Activated gamma-delta T cell (primary cell): ENCODE measurements around the gene ATCAY.
"Not testable (repeated sequence)": the region's sequence is repeated elsewhere in the genome, so short reads cannot be mapped to it uniquely, and the experiment has no call there.

Source experiments
- DNase-seq: peaks from one replicate; lab custom pipeline; 2025; lab: John Stamatoyannopoulos, UW

Gene ATCAY

DNA sequence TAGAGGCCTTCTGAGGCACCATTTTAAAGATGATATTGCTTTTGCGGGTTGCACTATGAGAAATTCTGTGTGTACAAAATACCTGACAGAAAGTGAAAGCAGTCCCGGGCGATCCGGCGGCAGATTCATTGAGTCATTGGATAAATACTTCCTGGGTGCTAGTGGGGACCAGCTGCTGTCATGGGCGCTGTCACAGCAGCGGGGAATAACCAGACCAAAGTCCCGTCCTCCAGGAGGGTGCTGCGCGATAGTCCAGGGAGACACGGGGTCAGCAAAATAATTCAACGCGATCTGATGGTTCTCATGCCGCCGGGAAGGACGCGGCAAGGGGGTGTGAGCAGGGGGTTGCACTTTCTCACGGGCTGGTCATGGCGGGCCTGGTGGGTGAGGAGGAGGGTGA is 25.2 kb upstream of the ATCAY start:
- no peak for DNase-seq

DNA sequence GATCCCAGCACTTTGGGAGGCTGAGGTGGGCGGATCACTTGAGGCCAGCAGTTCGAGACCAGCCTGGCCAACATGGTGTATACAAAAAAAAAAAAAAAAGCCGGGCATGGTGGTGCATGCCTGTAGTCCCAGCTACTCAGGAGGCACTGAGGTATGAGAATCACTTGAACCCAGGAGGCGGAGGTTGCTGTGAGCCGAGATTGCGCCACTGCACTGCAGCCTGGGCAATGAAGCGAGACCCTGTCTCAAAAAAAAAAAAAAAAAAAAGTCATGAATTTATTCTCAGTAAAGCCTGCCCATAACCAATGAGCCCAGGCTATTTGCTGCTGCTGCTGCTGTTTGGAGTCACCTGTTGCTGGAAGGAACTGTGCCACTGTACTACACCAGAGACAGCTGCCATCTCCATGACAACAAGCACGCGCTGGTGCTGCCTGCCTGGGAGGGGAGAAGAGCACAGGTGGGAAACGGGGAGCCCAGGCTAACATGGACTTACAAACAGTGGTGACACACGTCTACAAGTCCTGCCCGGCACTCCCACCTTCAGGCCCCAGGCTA is 23.0 kb upstream of the ATCAY start:
- no peak for DNase-seq

DNA sequence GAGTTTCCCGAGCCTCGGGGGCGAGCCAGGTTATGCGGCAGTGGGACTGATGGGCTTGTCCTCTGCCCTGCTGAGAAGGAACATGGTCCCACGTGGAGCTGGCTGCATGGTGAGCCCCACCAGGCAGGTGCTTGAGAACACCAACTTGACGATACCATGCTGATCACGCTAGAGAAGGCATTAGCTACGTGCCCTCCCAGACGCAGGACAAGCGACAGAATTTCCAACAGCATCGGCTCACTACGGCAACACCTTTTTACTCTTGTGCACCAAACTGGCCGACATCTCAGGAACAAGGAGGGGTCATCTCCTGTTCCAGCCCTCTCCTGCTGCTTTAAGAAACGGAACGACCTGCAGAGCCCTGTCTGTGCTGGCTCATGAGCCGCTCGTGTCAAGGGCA is 20.0 kb upstream of the ATCAY start:
- DNase-seq: no peak

DNA sequence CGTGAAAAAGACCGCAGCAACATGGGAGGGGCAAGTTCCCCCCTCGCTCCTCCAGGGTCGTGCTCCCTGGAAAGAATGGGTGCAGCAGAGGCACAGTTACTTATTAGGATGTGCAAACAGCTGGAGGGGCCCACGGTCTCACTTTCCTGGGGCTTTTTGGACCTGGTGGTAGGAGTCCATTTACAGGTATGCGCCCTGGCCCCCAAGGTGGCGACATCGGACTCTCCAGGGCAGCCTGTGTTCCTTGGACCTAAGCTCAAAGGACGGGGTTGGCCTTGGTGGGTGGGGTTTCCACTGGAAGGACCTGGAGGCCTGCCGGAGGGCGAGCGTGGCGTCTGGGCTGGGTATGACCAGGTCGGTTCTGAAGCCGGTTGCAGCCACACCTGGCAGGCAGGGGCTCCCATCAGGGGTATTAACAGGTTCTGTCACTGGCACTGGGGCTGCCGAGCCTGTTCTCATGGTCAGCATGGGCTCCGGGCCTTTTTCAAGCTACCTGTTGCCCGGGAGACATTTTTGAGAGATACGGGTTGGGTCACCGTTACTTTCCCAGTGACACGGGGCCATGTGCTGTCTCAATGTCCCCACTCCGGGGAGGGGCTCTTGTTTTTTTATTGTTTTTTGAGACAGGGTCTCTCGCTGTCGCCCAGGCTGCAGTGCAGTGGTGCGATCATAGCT is 17.5 kb upstream of the ATCAY start:
- DNase-seq: no peak

DNA sequence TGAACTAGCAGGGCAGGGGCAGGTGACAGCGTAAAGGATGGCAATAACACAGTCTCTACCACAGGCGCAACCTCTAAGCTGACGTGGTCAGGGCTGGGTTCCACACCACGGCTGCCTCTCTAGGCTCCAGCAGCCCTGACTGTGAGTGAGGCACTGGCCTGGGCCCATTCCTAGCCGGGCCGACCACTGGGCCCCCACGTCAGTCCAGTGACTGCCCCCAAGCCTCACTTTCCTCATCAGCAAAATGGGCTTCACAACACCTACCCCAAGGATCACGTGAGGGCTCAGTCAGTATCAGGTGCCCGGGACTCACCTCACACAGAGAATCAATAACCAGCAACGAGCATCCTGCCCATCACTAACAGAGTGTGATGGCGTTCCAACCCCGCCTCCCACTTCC is 16.8 kb upstream of the ATCAY start:
- DNase-seq: no peak

DNA sequence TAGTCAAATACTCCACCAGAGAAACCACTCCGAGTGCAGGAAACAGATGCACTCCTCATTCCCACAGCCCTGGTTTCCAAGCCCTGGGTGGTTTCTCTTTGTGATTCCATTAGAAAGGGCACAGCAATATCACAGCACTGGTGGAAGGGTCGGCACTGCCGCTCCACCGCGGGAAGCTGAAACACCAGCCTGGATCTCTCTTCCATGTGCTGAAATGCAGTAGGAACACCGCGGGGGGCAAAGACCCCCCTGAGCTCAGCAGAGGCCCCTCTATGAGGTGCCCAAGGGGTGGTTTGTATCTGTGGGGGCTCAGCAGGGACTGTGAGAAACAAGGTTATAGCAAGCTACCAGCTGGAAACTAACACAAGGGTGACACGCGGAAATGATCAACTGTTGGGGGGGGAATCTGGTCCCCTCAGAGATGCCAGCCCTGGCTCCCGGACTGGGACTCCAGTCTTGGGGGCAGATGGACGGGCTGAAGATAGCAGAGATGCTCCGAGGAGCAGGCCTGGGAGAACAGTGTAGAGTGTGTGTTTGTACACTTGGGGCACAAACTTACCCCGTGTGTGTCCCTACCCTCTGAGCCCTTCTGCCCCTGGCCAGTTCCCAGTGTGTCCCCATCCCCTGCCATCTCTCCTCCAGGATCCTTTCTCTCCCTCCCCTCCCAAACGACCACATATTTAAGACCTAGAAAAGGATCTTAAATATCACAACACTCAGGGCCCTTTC is 13.4 kb upstream of the ATCAY start:
- DNase-seq: no peak

DNA sequence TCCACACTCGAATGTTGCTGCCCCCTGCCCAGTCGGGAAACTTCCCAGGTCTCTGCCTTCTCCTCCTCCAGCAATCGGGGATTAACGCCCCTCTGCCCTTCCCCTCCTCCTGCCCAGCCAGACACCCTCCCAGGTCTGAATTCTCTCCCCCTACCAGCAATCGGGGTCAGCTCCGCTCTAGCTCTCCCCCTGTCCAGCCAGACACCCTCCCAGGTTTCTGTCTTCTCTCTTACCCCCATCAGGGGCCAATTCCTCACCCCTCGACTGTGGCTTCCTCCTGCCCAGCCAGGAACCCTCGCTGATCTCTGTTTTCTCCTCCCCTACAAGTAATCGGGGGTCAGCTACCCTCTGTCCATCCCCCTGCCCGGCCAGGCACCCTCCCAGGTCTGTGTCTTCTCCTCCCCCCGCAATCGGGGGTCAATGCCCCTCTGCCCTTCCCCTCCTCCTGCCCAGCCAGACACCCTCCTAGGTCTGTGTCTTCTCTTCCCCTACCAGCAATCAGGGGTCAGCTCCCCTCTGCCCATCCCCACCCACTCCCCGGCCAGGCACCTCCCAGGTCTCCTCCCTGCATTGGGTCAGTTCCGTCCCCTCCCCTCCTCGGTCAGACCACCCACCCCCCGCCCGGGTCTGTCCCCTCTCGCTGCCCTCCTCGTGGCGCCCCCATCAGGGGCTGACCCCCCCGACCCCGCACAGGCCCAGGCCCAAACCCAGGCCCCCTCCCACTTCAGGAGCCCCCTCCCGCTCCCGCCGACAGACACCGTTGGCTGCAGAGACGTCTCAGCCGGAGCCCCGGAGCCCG is 12.3 kb upstream of the ATCAY start:
- DNase-seq: no peak

DNA sequence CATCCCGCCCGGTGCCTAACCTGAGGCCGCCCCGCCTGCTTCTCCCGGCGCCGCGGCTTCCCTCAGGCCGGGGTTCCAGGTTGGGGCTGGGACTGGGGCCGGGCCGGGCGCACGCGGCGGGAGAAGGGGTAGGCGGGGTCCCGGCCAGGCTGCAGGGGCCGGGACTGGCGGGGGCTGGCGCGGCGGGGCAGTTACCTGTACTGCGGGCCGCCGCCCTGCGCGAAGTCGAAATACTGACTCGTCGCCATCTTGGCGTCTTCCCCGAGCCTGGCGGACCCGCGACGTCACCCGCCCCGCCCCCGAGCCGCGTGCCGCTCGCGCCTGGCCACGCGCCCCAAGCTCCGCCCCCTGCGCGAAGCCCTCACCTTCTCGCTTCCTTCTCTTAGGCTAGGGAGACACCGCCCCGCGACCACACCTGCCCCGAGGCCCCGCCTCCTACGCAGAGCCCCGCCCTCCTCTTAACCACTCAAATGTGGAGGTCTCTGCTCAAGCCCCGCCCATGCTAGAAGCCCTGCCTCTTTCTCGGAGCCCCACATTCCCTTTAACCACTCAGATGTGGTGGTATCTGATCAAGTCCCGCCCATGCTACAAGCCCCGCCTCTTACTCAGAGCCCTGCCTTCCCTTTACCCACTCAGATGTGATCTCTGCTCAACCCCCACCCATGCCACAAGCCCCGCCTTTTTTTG is 11.6 kb upstream of the ATCAY start, which contains the start of gene ZFR2:
Gene ZFR2, minus strand, starts transcription at position 269 of the 687 bp plus-strand sequence. Its CDS starts 21 bp downstream, at position 248.
- no peak for DNase-seq

DNA sequence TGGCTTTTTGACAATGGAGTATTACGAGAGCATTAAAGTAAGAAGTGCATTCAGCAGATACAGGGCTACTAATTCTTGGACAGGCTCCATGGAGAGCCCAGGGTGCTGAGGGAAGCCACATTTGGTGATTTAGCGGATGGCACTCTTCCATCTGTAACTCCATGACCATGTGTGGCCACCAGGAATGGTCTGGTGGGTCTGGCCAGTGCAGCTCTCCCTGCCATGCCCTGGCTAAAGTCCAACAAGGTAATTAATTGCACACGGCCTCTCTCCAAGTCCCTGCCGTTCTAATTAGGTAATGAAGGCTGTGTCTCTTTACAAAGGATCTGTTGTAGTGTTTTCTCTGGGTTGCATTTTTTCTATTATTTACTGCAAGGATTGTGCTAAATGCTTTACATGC is 7.3 kb upstream of the ATCAY start:
- no peak for DNase-seq

DNA sequence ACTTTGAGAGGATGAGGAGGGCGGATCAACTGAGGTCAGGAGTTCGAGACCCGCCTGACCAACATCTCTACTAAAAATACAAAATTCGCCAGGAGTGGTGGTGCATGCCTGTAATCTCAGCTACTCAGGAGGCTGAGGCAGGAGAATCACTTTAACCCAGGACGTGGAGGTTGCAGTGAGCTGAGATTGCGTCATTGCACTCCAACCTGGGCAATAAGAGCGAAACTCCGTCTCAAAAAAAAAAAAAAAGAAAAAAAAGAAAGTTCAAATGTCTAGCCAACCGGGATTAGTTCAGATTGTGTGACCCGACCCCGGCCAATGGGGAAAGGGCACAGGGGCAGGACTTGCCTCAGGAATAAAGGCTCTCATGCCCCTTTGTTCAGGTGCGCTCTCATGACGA is 5.8 kb upstream of the ATCAY start:
- not testable (repeated sequence) for DNase-seq

DNA sequence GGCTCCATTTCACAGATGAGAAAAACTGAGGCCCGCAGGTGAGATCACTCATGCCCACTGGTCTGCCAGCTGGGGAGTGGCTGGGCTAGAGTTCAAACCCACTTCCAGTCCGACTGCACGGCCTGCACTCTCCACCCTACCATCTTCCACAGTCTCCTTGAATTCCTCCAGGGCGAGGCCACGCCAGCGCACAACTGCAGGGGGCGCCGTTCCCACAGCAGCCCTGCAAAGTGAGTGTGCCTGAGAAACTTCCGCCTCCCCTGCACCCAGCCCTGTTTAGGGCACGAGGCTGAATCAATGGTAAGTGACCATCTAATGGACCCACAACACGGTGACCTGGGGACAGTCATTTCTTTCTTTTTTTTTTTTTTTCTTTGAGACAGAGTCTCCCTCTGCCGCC is 829 bp upstream of the ATCAY start:
- DNase-seq: no peak

DNA sequence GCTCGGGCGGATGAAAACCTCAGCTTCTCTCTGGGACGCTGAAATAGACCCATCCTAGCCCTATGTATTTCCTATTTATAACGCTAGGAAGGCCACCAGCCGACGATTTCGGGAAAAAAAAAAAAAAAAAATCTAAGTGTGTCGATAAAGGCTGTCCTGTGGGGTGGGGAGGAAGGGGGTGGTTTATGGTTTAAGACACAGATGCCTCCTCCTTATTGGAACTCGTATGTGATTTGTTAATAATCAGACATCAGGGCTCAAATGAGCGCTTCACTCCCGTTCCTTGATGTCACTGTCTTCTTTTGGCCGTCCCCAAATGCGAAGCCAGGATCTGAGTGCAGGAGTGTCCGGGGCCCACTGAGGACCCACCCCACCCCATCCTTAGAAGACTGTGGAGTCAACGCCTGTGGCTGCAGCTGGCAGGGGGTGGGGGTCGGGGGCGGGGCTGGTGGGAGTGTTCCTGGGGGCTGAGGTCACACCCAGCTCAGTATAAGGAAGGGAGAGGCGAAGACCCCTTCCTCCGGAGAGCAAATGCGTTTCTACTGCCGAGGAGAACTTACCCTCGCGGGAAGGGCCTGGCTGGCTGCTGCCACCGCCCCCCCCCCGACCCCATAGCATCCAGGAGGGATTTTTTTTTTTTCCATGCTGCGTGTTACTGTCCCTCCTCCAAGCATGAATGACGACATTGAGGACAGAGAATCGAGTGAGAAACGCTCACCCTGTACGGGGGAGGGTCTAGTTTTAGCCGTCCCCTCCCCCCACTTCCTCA is 971 bp downstream of the ATCAY start:
- DNase-seq: no peak

DNA sequence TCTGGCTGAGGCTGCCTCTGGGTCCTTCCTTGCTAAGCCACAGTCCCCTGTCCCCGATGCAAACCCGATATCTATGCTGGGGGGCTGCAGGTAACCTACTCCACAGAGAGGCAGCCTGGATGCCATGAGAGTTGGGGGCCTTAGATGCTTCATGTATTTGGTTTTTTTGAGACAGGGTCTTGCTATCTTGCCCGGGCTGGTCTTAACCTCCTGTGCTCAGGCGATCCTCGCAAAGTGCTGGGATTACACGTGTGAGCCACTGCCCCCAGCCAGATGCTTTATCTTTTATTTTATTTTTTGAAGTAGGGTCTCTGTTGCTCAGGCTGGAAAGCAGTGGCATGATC is 1.5 kb downstream of the ATCAY start:
- no peak for DNase-seq

DNA sequence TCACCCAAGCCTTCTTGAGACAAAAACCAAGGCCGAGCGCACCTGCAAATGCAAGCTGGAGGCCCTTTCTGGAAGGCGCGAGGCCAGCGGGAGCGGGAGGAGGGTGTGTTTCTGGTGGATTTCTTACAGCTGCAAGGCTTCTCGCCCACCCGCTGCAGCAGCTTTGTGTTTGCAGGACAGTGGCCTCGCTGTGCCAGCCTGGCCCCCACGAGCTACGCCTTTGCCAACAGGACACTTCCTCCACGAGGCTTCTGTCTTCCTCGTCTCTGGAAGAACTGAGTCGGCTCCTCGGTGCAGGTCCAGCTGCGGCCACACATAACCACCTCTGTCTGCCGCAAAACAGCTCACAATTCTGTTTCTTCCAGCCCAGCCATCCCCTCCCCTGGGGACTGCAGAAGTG is 10.1 kb downstream of the ATCAY start:
- DNase-seq: no peak

DNA sequence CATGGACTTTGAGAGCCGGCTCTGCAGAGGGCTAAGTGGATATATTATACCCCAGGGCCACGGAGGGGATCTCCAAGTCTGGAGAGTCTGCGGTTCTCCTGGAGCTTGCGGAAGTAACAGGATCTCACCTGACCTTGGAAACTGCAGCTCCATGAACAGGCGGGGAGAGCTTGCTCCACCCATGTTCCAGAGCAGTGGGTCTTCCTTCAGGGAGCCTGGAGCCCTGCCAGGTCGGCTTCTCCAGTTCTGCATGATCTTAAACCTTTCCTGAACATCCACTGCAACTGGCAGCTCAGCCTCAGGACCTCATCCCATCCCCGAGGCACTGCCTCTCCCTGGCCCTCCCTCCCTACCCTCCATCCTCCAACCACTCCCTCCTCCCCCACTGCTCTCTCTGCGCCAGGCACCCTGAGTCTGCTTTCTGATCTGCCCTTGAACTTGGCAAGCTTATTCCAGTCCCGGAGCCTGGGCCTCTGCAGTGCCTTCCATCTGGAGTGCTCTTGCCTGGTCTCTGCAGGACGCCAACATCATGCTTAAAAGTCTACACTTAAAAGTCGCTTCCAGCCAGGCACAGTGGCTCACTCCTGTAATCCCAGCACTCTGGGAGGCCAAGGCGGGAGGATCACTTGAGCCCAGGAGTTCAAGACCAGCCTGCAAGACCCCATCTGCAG is 13.2 kb downstream of the ATCAY start:
- DNase-seq: no peak

DNA sequence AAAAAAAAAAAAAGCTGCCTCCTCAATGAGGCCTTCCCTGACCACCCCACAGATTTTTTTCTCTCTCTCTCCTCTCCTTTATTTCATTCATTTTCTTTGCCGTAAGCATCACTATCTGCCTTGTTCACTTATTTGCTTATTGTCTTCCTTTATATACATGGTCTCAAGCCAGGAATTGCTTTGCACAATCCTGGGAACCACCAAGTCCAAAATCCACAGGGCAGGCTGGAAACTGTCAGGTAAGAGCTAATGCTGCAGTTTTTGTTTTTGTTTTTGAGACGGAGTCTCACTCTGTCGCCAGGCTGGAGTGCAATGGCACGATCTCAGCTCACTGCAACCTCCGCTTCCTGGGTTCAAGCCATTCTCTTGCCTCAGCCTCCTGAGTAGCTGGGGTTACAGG is 14.5 kb downstream of the ATCAY start:
- not testable (repeated sequence) for DNase-seq

DNA sequence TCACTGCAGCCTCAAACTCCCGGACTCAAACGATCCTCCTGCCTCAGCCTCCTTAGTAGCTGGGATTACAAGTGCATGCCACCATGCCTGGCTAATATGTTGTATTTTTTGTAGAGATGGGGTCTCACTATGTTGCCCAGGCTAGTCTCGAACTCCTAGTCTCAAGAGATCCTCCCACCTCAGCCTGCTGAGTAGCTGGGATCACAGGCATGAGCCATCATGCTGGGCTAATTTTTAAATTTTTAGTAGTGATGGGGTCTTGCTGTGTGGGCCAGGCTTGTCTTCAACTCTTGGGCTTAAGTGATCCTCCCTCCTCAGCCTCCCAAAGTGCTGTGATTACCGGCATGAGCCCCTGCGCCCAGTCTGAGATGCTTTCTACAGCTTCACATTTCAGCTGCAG is 15.3 kb downstream of the ATCAY start:
- DNase-seq: no peak

DNA sequence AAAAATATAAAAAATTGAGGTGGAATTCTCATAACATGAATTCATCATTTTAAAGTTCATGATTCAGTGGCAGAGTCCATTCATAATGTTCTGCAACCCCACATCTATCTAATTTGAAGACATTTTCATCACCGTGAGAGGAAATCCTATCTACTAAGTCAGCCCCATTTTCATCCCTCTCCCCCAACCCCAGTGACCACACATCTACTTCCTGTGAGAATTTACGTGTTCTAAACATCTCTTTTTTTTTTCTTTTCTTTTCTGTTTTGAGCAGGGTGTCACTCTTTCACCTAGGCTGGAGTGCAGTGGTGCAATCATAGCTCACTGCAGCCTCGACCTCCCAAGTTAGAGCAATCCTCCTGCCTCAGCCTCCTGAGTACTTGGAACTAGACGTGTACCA is 17.5 kb downstream of the ATCAY start:
- DNase-seq: no peak

DNA sequence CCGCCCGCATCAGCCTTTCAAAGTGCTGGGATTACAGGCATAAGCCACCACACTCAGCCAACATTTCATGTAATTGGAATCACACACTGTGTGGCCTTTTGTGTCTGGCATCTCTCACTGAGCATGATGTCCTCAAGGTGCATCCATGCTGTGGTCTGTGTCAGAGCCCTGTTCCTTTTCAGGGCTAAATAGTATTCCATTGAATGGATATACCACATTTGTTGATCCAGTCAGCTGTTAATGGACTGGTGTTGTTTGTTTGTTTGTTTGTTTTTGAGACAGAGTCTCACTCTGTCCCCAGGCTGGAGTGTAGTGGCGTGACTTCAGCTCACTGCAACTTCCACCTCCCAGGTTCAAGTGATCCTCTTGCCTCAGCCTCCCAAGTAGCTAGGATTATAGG is 17.9 kb downstream of the ATCAY start:
- no peak for DNase-seq

DNA sequence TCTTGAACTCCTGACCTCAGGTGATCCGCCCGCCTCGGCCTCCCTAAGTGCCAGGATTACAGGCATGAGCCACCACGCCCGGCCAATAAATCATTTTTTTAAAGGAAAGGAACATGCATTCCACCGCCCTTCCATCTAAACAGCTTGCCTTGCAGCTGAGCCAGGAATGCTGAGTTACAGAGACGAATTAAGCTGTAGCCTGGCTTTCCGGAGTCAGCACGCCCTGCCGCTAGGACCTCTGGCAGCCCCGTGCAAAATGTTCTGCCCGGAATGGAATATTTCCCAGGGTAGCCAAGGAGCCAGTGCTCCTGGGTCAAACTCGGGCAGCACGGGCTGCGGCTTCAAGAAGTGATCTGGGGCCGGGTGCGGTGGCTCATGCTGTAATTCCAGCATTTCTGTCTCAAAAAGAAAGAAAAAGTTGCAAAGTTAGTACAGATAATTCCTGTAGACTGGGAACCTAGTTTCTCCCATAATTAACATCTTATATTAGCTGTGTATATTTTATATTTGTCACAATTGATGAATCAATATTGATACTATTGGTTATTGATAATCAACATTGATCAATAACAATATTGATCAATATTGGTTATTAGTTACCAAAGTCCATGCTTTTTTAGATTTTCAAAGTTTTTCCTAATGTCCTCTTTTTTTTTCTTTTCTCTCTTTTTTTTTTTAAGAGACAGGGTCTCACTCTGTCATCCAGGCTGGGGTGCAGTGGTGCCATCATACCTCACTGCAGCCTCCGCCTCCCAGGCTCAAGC is 19.2 kb downstream of the ATCAY start:
- no peak for DNase-seq
